PC-9 (cell line): ENCODE data around the gene GGCT. TPM values are rescaled to one million over a fixed set of nuclear protein-coding genes. Genes with fewer than 3 reads are reported as not detected.

Experiments used
- BruUV-seq: library from RNA; stranded (reverse); fragments of 400-500 nt; replicated peaks from 2 replicates; lab custom pipeline; 2021; lab: Mats Ljungman, UMichigan
- CTCF ChIA-PET: fragments of 300-600 bp; sonication (Branson Sonifier 250); formaldehyde crosslinking; loops from one replicate; lab custom pipeline; 2022; ENCODE audit warnings: antibody characterized with exemption; lab: Charles Lee
- POLR2A ChIA-PET: fragments of 300-600 bp; sonication (Branson Sonifier 250); formaldehyde crosslinking; loops from one replicate; lab custom pipeline; 2022; ENCODE audit warnings: antibody characterized with exemption; ENCODE audit not compliant: unreplicated experiment; lab: Charles Lee
- DNase-seq, 2 experiments: peaks; one replicate each; pipeline versions ENCODE4 v3.0.0 to v3.0.0-alpha.2; 2015 to 2022; ENCODE audit warnings: mixed read lengths in 1 of 2
- H2AFZ ChIP-seq: fragments of 200-600 bp; sonication (generic); 2 replicates; pipeline ENCODE4 v1.8.1; 2017; ENCODE audit warnings: antibody characterized with exemption
- H3F3A ChIP-seq: fragments of 200-600 bp; sonication (generic); 2 replicates; pipeline ENCODE4 v1.8.1; 2017; ENCODE audit warnings: antibody characterized with exemption, mild to moderate bottlenecking, low read depth; ENCODE audit not compliant: insufficient read depth
- H3K27ac ChIP-seq: fragments of 200-600 bp; sonication (generic); 2 replicates; pipeline ENCODE4 v1.6.1; 2016; ENCODE audit warnings: mixed run types
- H3K27me3 ChIP-seq: fragments of 200-600 bp; sonication (generic); 2 replicates; pipeline ENCODE4 v1.6.1; 2016; ENCODE audit warnings: low read depth, mixed run types; ENCODE audit not compliant: insufficient read depth
- H3K36me3 ChIP-seq: fragments of 200-600 bp; sonication (generic); 2 replicates; pipeline ENCODE4 v1.6.1; 2016; ENCODE audit warnings: low read depth, mixed run types
- H3K4me1 ChIP-seq: fragments of 200-600 bp; sonication (generic); replicated peaks from 2 replicates; pipeline ENCODE4 v1.6.1; 2016; ENCODE audit warnings: mixed run types; ENCODE audit not compliant: insufficient read depth
- H3K4me2 ChIP-seq: fragments of 200-600 bp; sonication (generic); 2 replicates; pipeline ENCODE4 v1.6.1; 2017; ENCODE audit warnings: mixed run types
- H3K4me3 ChIP-seq: fragments of 200-600 bp; sonication (generic); 2 replicates; pipeline ENCODE4 v1.6.1; 2016; ENCODE audit warnings: mixed run types
- H3K79me2 ChIP-seq: fragments of 200-600 bp; sonication (generic); 2 replicates; pipeline ENCODE4 v1.6.1; 2017; ENCODE audit warnings: low read depth, mixed run types
- H3K9me2 ChIP-seq: fragments of 200-600 bp; sonication (generic); 2 replicates; pipeline ENCODE4 v1.8.1; 2017; ENCODE audit warnings: mild to moderate bottlenecking; ENCODE audit not compliant: insufficient read depth
- H3K9me3 ChIP-seq: fragments of 200-600 bp; sonication (generic); 2 replicates; pipeline ENCODE4 v1.8.1; 2016; ENCODE audit warnings: low read depth; ENCODE audit not compliant: insufficient read depth
- H4K20me1 ChIP-seq: fragments of 200-600 bp; sonication (generic); 2 replicates; pipeline ENCODE4 v1.8.1; 2017; ENCODE audit not compliant: insufficient read depth
- CTCF ChIP-seq: fragments of 200-600 bp; sonication (generic); conservative IDR thresholded peaks from 2 replicates; pipeline ENCODE4 v1.6.1; 2017; ENCODE audit warnings: mixed run types, antibody characterized with exemption, mild to moderate bottlenecking, moderate library complexity
- EZH2 ChIP-seq: fragments of 200-600 bp; sonication (generic); IDR thresholded peaks from 2 replicates; pipeline ENCODE4 v1.8.0; 2017; ENCODE audit warnings: antibody characterized with exemption, low read depth
- intact Hi-C: fragments of 100-400 bp; cut with micrococcal nuclease; formaldehyde crosslinking; loops from one replicate; pipeline ENCODE4 v1.10.0; 2022; ENCODE audit not compliant: unreplicated experiment
- total RNA-seq: library from RNA; stranded (reverse); gene quantifications from 2 replicates; pipeline ENCODE4 v1.2.3, GENCODE V29; 2021

Gene GGCT
- total RNA-seq, 1 experiment from 2014 or later: 162 TPM

DNA sequence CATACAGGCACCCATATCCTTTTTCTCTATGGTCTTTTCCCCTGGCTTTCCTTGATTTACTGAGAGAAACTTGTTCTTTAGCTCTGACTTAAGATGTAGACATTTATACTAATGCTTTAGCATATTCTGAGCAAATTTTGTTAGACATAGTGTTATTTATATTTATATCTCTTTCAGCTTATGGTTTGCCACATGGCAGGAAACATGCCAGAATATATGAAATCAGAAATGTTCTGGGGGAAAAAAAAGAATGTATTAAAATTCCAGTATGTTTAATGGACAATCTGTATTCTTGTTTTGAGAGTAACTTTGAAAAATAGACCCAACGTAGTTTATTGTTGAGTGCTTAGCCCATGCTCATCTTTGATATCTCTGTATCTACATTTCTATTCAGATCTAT lies 10.1 kb upstream of the GGCT start:
- no peaks in the 10 kb centered on the region for H3K79me2 ChIP-seq
- H3K9me3 ChIP-seq: no peaks in the 10 kb centered on the region
- no peaks in the 10 kb centered on the region for H4K20me1 ChIP-seq
- ChIA-PET POLR2A (no interaction called here), CTCF (no interaction called here)
- no peak overlapping the region for H3K4me2 ChIP-seq
- no peak overlapping the region for H2AFZ ChIP-seq
- no TSS peak for BruUV-seq
- no peak overlapping the region for H3K27ac ChIP-seq
- TF ChIP-seq CTCF: no peak
- no peak for TF ChIP-seq EZH2
- H3K36me3 ChIP-seq: no peaks in the 10 kb centered on the region
- intact Hi-C loops: no loop called here
- peak in 1 of 2 experiments; percentile 32 for DNase-seq
- peaks cover 28% of the 10 kb centered on the region for H3K4me1 ChIP-seq
- peaks cover 8% of the 10 kb centered on the region; the same call in 1 of the 2 replicates for H3F3A ChIP-seq
- H3K27me3 ChIP-seq: no peaks in the 10 kb centered on the region
- H3K9me2 ChIP-seq: no peaks in the 10 kb centered on the region
- no peak overlapping the region for H3K4me3 ChIP-seq

GRCh38 chr7:30514177-30514576 lies 9.5 kb upstream of the GGCT start:
- Histone ChIP-seq H3K9me3 (no peaks in the 10 kb centered on the region), H3K27me3 (no peaks in the 10 kb centered on the region), H3K79me2 (no peaks in the 10 kb centered on the region), H3K36me3 (no peaks in the 10 kb centered on the region), H3K4me3 (no peak overlapping the region), H3K4me2 (no peak overlapping the region), H3K4me1 (peaks cover 28% of the 10 kb centered on the region), H3K9me2 (no peaks in the 10 kb centered on the region), H3F3A (peaks cover 8% of the 10 kb centered on the region; the same call in 1 of the 2 replicates), H4K20me1 (no peaks in the 10 kb centered on the region), H2AFZ (no peak overlapping the region), H3K27ac (no peak overlapping the region)
- no TSS peak for BruUV-seq
- no peak for DNase-seq
- POLR2A ChIA-PET: no interaction called here
- CTCF ChIA-PET: no interaction called here
- TF ChIP-seq CTCF (no peak), EZH2 (no peak)
- intact Hi-C loops: no loop called here

DNA sequence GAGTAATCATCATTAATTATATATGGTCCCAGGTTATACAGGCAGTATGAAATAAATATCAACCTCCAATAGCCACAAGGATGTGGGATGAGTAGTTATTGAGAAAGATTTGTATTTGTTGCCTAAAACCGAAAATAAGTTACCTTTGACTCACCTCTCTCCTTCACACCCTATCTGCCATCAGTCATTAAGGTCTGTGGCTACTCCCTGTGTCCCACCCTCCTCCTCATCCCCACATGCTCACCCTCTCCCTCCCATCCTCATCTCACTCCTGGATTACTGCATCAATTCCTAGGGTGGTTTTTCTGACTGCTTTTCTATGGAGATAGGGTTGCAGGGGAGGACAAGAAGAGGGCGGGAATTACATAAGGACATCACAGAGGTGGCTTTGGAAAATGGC lies 9.1 kb upstream of the GGCT start:
- Histone ChIP-seq H3K4me3 (no peak overlapping the region), H3K36me3 (no peaks in the 10 kb centered on the region), H3K4me1 (peaks cover 28% of the 10 kb centered on the region), H3K27ac (no peak overlapping the region), H3K9me3 (no peaks in the 10 kb centered on the region), H3K27me3 (no peaks in the 10 kb centered on the region), H3F3A (peaks cover 12% of the 10 kb centered on the region), H3K9me2 (no peaks in the 10 kb centered on the region), H2AFZ (no peak overlapping the region), H3K79me2 (no peaks in the 10 kb centered on the region), H3K4me2 (no peak overlapping the region), H4K20me1 (no peaks in the 10 kb centered on the region)
- ChIA-PET CTCF (no interaction called here), POLR2A (interaction anchor here (0.6 kb wide), 1 partner anchor 15 kb away, joined by 3 read pairs; no protein-coding TSS in a partner anchor)
- BruUV-seq: no TSS peak
- peak in 1 of 2 experiments; percentile 44 for DNase-seq
- TF ChIP-seq EZH2 (no peak), CTCF (no peak)
- intact Hi-C loops: no loop called here
